ENCODE measurements around the gene CD160. TPM values are rescaled to one million over a fixed set of nuclear protein-coding genes. Genes with fewer than 3 reads are reported as not detected.

CD160 gene
- total and polyA plus RNA-seq, 2 of the 4 experiments (the other 2 are of a cell fraction), result not detected

- no peak for DNase-seq
- intact Hi-C loops (cut with micrococcal nuclease) (no loop called here), dilution Hi-C loops (cut with HindIII; ENCODE audit: low sequenced_read_pairs, unreplicated experiment) (no loop called here), in situ Hi-C loops (cut with MboI; ENCODE audit: low sequenced_read_pairs) (no loop called here)
- no peak overlapping the region for H4K91ac ChIP-seq (ENCODE audit: insufficient read depth, low read depth, low read length)
- peaks cover under 1% of the 10 kb centered on the region; the same call in 1 of the 2 replicates for H3K9me1 ChIP-seq (ENCODE audit: insufficient read depth, low read length)
- no peak overlapping the region for H2AFZ ChIP-seq (replicated peaks; ENCODE audit: low read length, poor library complexity)
- H3K56ac ChIP-seq (ENCODE audit: extremely low read depth, insufficient read depth, low read length), result no peak overlapping the region
- no peaks in the 10 kb centered on the region for H3K9me3 ChIP-seq (ENCODE audit: control insufficient read depth, insufficient read depth, low read length)
- no TSS peak for BruUV-seq (replicated peaks)
- no peak overlapping the region for H2AK5ac ChIP-seq (ENCODE audit: low read depth, low read length)
- H3K27ac ChIP-seq (ENCODE audit: insufficient read depth, low read length), result no peak overlapping the region
- H3K4me3 ChIP-seq (ENCODE audit: insufficient read depth, low read depth, low read length), result no peak overlapping the region
- H3K4me2 ChIP-seq (ENCODE audit: low read depth, low read length), result no peak overlapping the region
- CTCF ChIA-PET, result interaction anchor here (1.6 kb wide), 1 partner anchor 11 kb away, joined by 4 read pairs; the partner anchor contains the start of gene PDZK1
- H2BK15ac ChIP-seq (ENCODE audit: low read depth, low read length), result no peak overlapping the region
- no peak overlapping the region for H3K14ac ChIP-seq (replicated peaks; ENCODE audit: low read depth, low read length)
- H3K23ac ChIP-seq (ENCODE audit: low read depth, low read length), result no peak overlapping the region
- no peaks in the 10 kb centered on the region for H3K79me1 ChIP-seq (ENCODE audit: low read depth in 1 of 2, low read length in 2 of 2)
- ATAC-seq (ENCODE audit: low read depth), result no peak
- TF ChIP-seq RFX5 (IDR thresholded peaks at IDR 0.05; ENCODE audit: low read depth, low read length) (no peak), CEBPB (IDR thresholded peaks at IDR 0.05; ENCODE audit: low read depth, low read length) (no peak), RCOR1 (IDR thresholded peaks at IDR 0.05; ENCODE audit: insufficient replicate concordance, low read length) (no peak), POLR2A (IDR thresholded peaks at IDR 0.05; ENCODE audit: low read depth, low read length) (no peak)
- TF ChIP-seq, protein P1, sequence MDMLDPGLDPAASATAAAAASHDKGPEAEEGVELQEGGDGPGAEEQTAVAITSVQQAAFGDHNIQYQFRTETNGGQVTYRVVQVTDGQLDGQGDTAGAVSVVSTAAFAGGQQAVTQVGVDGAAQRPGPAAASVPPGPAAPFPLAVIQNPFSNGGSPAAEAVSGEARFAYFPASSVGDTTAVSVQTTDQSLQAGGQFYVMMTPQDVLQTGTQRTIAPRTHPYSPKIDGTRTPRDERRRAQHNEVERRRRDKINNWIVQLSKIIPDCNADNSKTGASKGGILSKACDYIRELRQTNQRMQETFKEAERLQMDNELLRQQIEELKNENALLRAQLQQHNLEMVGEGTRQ (IDR thresholded peaks at IDR 0.05; ENCODE audit: low read depth, low read length), result no peak
- no peak overlapping the region for H2BK120ac ChIP-seq (ENCODE audit: low read depth, low read length)
- POLR2A ChIA-PET (ENCODE audit: unreplicated experiment), result no interaction called here
- H2BK20ac ChIP-seq (ENCODE audit: low read depth, low read length), result no peak overlapping the region
- no peak overlapping the region for H3K9ac ChIP-seq (ENCODE audit: low read depth, low read length)
- H2AK9ac ChIP-seq (replicated peaks; ENCODE audit: low read depth, low read length, poor library complexity), result no peak overlapping the region
- H4K20me1 ChIP-seq (ENCODE audit: insufficient read depth, low read length), result no peaks in the 10 kb centered on the region
- H4K8ac ChIP-seq (ENCODE audit: low read depth in 2 of 2, low read length in 2 of 2), result no peak overlapping the region
- no peak overlapping the region for H2BK5ac ChIP-seq (ENCODE audit: low read depth, low read length, poor library complexity, severe bottlenecking)
- 100% methylated on average over 1 of the region's 3 CpGs; no CpG with 5 or more reads in 1 of the 2 experiments for WGBS, 2 experiments (ENCODE audit: extremely low coverage in 2 of 2, insufficient read length in 1 of 2)
- H3K18ac ChIP-seq (ENCODE audit: low read depth, low read length), result no peak overlapping the region
- H3K4ac ChIP-seq (ENCODE audit: low read depth, low read length), result no peak overlapping the region
- H3K27me3 ChIP-seq (ENCODE audit: control insufficient read depth, insufficient read depth, low read length), result no peaks in the 10 kb centered on the region
- H3K4me1 ChIP-seq (ENCODE audit: control insufficient read depth, insufficient read depth, low read length), result peaks cover 2% of the 10 kb centered on the region; the same call in 1 of the 2 replicates
- no peaks in the 10 kb centered on the region for H3K36me3 ChIP-seq (ENCODE audit: control insufficient read depth, insufficient read depth, low read length)
- H4K5ac ChIP-seq (ENCODE audit: low read depth, low read length), result no peak overlapping the region
Observed at GRCh38 chr1:145696630-145696960, 22.7 kb upstream of the CD160 start.
